Ovary (tissue), 9 donors: Measurements from ENCODE around the gene KLHL24. TPM values are rescaled to one million over a fixed set of nuclear protein-coding genes. Genes with fewer than 3 reads are reported as not detected.
"Not testable (repeated sequence)": the region's sequence is repeated elsewhere in the genome, so short reads cannot be mapped to it uniquely, and the experiment has no call there.

Experiments used
- DNase-seq, 5 donors: peaks; one replicate each; pipeline ENCODE4 v3.0.0-alpha.2; 2019 to 2020
- H3K27ac ChIP-seq, 2 donors: fragments of 200-600 bp; one replicate each; pipeline versions ENCODE4 v1.5.1 to v1.8.0; 2019 to 2022
- H3K27me3 ChIP-seq: fragments of 200-600 bp; one replicate; pipeline ENCODE4 v1.8.0; 2022
- H3K36me3 ChIP-seq: fragments of 200-600 bp; sonication (generic); one replicate; pipeline ENCODE4 v1.5.1; 2019
- H3K4me1 ChIP-seq: one replicate; pipeline ENCODE4 v1.8.1; 2013; ENCODE audit warnings: mild to moderate bottlenecking, moderate library complexity; ENCODE audit not compliant: insufficient read depth
- H3K4me3 ChIP-seq: fragments of 200-600 bp; sonication (generic); one replicate; pipeline ENCODE4 v1.5.1; 2017
- H3K9me3 ChIP-seq, 2 donors: fragments of 200-600 bp in 1 of 2; sonication (generic) in 1 of 2; one replicate each; pipeline versions ENCODE4 v1.5.1 to v1.8.1; 2013 to 2019; ENCODE audit warnings: mild to moderate bottlenecking in 1 of 2, moderate library complexity in 1 of 2
- CTCF ChIP-seq, 3 donors: fragments of 450-650 bp in 2 of 3; fragments of 200-600 bp in 1 of 3; IDR thresholded peaks; one replicate each; pipeline versions ENCODE4 v1.5.1 to v1.8.0; 2016 to 2022; ENCODE audit warnings: antibody characterized with exemption in 3 of 3, mild to moderate bottlenecking in 1 of 3
- EP300 ChIP-seq: sonication (generic); formaldehyde crosslinking; IDR thresholded peaks from one replicate; pipeline ENCODE4 v1.6.1; 2017; ENCODE audit warnings: antibody characterized with exemption
- POLR2A ChIP-seq: fragments of 450-650 bp; IDR thresholded peaks from one replicate; pipeline ENCODE4 v1.6.1; 2017; ENCODE audit warnings: antibody characterized with exemption, mild to moderate bottlenecking, moderate library complexity
- WGBS, 3 donors: extraction: QIAGEN DNeasy Blood & Tissue Kit in 1 of 3; methylation state at CpG; one replicate each; pipeline versions ENCODE4 v1.1.5 to v1.1.7; 2013 to 2017; 5-methylcytosine and 5-hydroxymethylcytosine counted together
- intact Hi-C, 4 donors: fragments of 100-400 bp; cut with DNase I; formaldehyde crosslinking; loops; one replicate each; pipeline versions ENCODE4 v1.11.0 to v1.15.1; 2022 to 2023
- polyA plus RNA-seq, 2 donors: library from polyadenylated mRNA; stranded (reverse); fragments of 200-250 nt in 1 of 2; fragments of 350-450 nt in 1 of 2; fragmentation: Illumina TruSeq in 1 of 2; extraction: RNeasy Lipid Tissue Mini Kit (QIAGEN cat#74804) in 1 of 2; gene quantifications; one replicate each; pipeline ENCODE4 v1.2.3, GENCODE V29; 2013 to 2014
- total RNA-seq, 7 donors: library from RNA; depleted of rRNA in 2 of 7; stranded (reverse); fragments of >200 nt in 2 of 7; fragmentation: NEBNext Ultra II Directional in 3 of 7; extraction: Animal tissue kit (Norgen Biotek cat#: 25700) in 3 of 7; gene quantifications; one replicate each; pipeline versions ENCODE4 v1.1.0 to v1.2.4, GENCODE V29; 2016 to 2023
- donor health status: DM: no; HTN: no; CAD: no; lungs with moderate emphysema.
- donor health status: DM: no; HTN: no; CAD: no.
- donor health status: Bipolar disorder and iron deficiency.
- donor health status: DM: yes; HTN: yes; CAD: no.
- donor health status: DM: no; HTN: no; CAD: no.
- donor health status: DM: yes; HTN: yes; CAD: no.

The KLHL24 gene
- total and polyA plus RNA-seq, 9 donors, result 17.7 to 135 (median 70.7) TPM

GRCh38 chr3:183638101-183638852 is 2.9 kb downstream of the KLHL24 start:
- Histone ChIP-seq H3K27me3 (no peaks in the 10 kb centered on the region), H3K4me1 (no peaks in the 10 kb centered on the region), H3K9me3 (no peaks in the 10 kb centered on the region), H3K36me3 (no peaks in the 10 kb centered on the region), H3K4me3 (no peak overlapping the region), H3K27ac (no peak overlapping the region)
- intact Hi-C loops, result loop anchor here in 1 of 4 donors (10.0 kb wide), 1 partner anchor 677 kb away; the partner anchor contains the start of gene EIF4G1
- TF ChIP-seq CTCF (IDR thresholded peaks at IDR 0.05), result no peak
- no peak for TF ChIP-seq EP300
- no peak for TF ChIP-seq POLR2A
- WGBS, 3 donors, result 57 to 68% (median 62%) methylated on average over 6 of the region's 6 CpGs
- DNase-seq, result no peak

- H3K27ac ChIP-seq, DNase-seq, intact Hi-C loops, H3K4me3 ChIP-seq, H3K36me3 ChIP-seq, H3K9me3 ChIP-seq, H3K4me1 ChIP-seq, H3K27me3 ChIP-seq: not testable (repeated sequence)
- WGBS, 3 donors, result 84 to 97% (median 91%) methylated on average over 10 to 11 of the region's 11 CpGs
These were observed 5.2 kb downstream of the KLHL24 start for GRCh38 chr3:183640635-183641034.

GRCh38 chr3:183641882-183642281 is 6.5 kb downstream of the KLHL24 start:
- no peaks in the 10 kb centered on the region for H3K36me3 ChIP-seq
- no peaks in the 10 kb centered on the region for H3K9me3 ChIP-seq
- H3K4me3 ChIP-seq, result no peak overlapping the region
- 47 to 85% (median 64%) methylated on average over 2 of the region's 2 CpGs for WGBS, 3 donors
- no peaks in the 10 kb centered on the region for H3K27me3 ChIP-seq
- TF ChIP-seq CTCF (IDR thresholded peaks at IDR 0.05), result no peak
- TF ChIP-seq EP300, result no peak
- no peak for TF ChIP-seq POLR2A
- no peaks in the 10 kb centered on the region for H3K4me1 ChIP-seq
- no peak overlapping the region for H3K27ac ChIP-seq
- DNase-seq, result no peak
- intact Hi-C loops, result no loop called here

- DNase-seq, result no peak
- Histone ChIP-seq H3K4me3 (no peak overlapping the region), H3K27me3 (no peaks in the 10 kb centered on the region), H3K4me1 (no peaks in the 10 kb centered on the region), H3K27ac (no peak overlapping the region), H3K9me3 (no peaks in the 10 kb centered on the region), H3K36me3 (no peaks in the 10 kb centered on the region)
- WGBS, 3 donors, result 85 to 90% (median 86%) methylated on average over 1 of the region's 1 CpG
- intact Hi-C loops, result no loop called here
- TF ChIP-seq CTCF (IDR thresholded peaks at IDR 0.05) (no peak), EP300 (no peak), POLR2A (no peak)
These were observed 8.8 kb downstream of the KLHL24 start for GRCh38 chr3:183644244-183644643.

GRCh38 chr3:183645254-183645653 is 9.8 kb downstream of the KLHL24 start:
- Histone ChIP-seq H3K36me3 (no peaks in the 10 kb centered on the region), H3K27ac (no peak overlapping the region), H3K9me3 (no peaks in the 10 kb centered on the region), H3K27me3 (no peaks in the 10 kb centered on the region), H3K4me3 (no peak overlapping the region), H3K4me1 (no peaks in the 10 kb centered on the region)
- TF ChIP-seq CTCF (IDR thresholded peaks at IDR 0.05), result no peak
- TF ChIP-seq EP300, result no peak
- TF ChIP-seq POLR2A, result no peak
- 96 to 98% (median 98%) methylated on average over 2 of the region's 2 CpGs for whole genome bisulfite sequencing, 3 donors
- intact Hi-C loops, result no loop called here
- DNase-seq, result no peak
